Measurements from ENCODE around the gene HIVEP2.

Gene HIVEP2

GRCh38 chr6:142820338-142821051, 124.5 kb downstream of the HIVEP2 start:
- H3K9ac ChIP-seq (ENCODE audit: low read depth, low read length), result no peak overlapping the region

GRCh38 chr6:142819603-142820337, 125.2 kb downstream of the HIVEP2 start:
- Histone ChIP-seq H3K27me3 (ENCODE audit: insufficient read depth, low read length) (no peaks in the 10 kb centered on the region), H3K4me1 (ENCODE audit: insufficient read depth, low read length) (no peaks in the 10 kb centered on the region), H3K36me3 (ENCODE audit: insufficient read depth, low read depth, low read length) (no peaks in the 10 kb centered on the region), H3K27ac (ENCODE audit: low read length) (no peak overlapping the region), H3K4me3 (ENCODE audit: low read length) (no peak overlapping the region), H3K9me3 (ENCODE audit: insufficient read depth, low read depth, low read length) (no peaks in the 10 kb centered on the region), H3K9ac (ENCODE audit: low read depth, low read length) (no peak overlapping the region)

More at GRCh38 chr6:142820338-142821051, 124.5 kb downstream of the HIVEP2 start:
- H3K27ac ChIP-seq (ENCODE audit: low read length), result no peak overlapping the region
- H3K9me3 ChIP-seq (ENCODE audit: insufficient read depth, low read depth, low read length), result no peaks in the 10 kb centered on the region
- H3K36me3 ChIP-seq (ENCODE audit: insufficient read depth, low read depth, low read length), result no peaks in the 10 kb centered on the region
- no peaks in the 10 kb centered on the region for H3K27me3 ChIP-seq (ENCODE audit: insufficient read depth, low read length)
- no peaks in the 10 kb centered on the region for H3K4me1 ChIP-seq (ENCODE audit: insufficient read depth, low read length)
- H3K4me3 ChIP-seq (ENCODE audit: low read length), result no peak overlapping the region

- no peak overlapping the region for H3K27ac ChIP-seq (ENCODE audit: low read length)
These were observed 128.5 kb downstream of the HIVEP2 start for GRCh38 chr6:142816486-142816885.

GRCh38 chr6:142816031-142816430, 128.9 kb downstream of the HIVEP2 start:
- Histone ChIP-seq H3K4me1 (ENCODE audit: insufficient read depth, low read length) (peaks cover 6% of the 10 kb centered on the region; the same call in 1 of the 2 replicates), H3K27me3 (ENCODE audit: insufficient read depth, low read length) (no peaks in the 10 kb centered on the region), H3K9ac (ENCODE audit: low read depth, low read length) (no peak overlapping the region), H3K9me3 (ENCODE audit: insufficient read depth, low read depth, low read length) (no peaks in the 10 kb centered on the region), H3K36me3 (ENCODE audit: insufficient read depth, low read depth, low read length) (no peaks in the 10 kb centered on the region), H3K4me3 (ENCODE audit: low read length) (no peak overlapping the region), H3K27ac (ENCODE audit: low read length) (no peak overlapping the region)

More at GRCh38 chr6:142816486-142816885, 128.5 kb downstream of the HIVEP2 start:
- Histone ChIP-seq H3K36me3 (ENCODE audit: insufficient read depth, low read depth, low read length) (no peaks in the 10 kb centered on the region), H3K4me1 (ENCODE audit: insufficient read depth, low read length) (peaks cover 3% of the 10 kb centered on the region; the same call in 1 of the 2 replicates), H3K4me3 (ENCODE audit: low read length) (no peak overlapping the region), H3K9me3 (ENCODE audit: insufficient read depth, low read depth, low read length) (no peaks in the 10 kb centered on the region), H3K9ac (ENCODE audit: low read depth, low read length) (no peak overlapping the region), H3K27me3 (ENCODE audit: insufficient read depth, low read length) (no peaks in the 10 kb centered on the region)

GRCh38 chr6:142811923-142812322, 133.1 kb downstream of the HIVEP2 start:
- no peak overlapping the region for H3K27ac ChIP-seq (ENCODE audit: low read length)
- peaks cover 6% of the 10 kb centered on the region; the same call in 1 of the 2 replicates for H3K4me1 ChIP-seq (ENCODE audit: insufficient read depth, low read length)
- no peak overlapping the region for H3K4me3 ChIP-seq (ENCODE audit: low read length)
- no peak overlapping the region for H3K9ac ChIP-seq (ENCODE audit: low read depth, low read length)
- no peaks in the 10 kb centered on the region for H3K36me3 ChIP-seq (ENCODE audit: insufficient read depth, low read depth, low read length)
- H3K9me3 ChIP-seq (ENCODE audit: insufficient read depth, low read depth, low read length), result no peaks in the 10 kb centered on the region
- no peaks in the 10 kb centered on the region for H3K27me3 ChIP-seq (ENCODE audit: insufficient read depth, low read length)

GRCh38 chr6:142810952-142811514, 133.9 kb downstream of the HIVEP2 start:
- no peaks in the 10 kb centered on the region for H3K9me3 ChIP-seq (ENCODE audit: insufficient read depth, low read depth, low read length)
- H3K36me3 ChIP-seq (ENCODE audit: insufficient read depth, low read depth, low read length), result no peaks in the 10 kb centered on the region
- no peak overlapping the region for H3K27ac ChIP-seq (ENCODE audit: low read length)

GRCh38 chr6:142809947-142810346, 135.0 kb downstream of the HIVEP2 start:
- no peaks in the 10 kb centered on the region for H3K27me3 ChIP-seq (ENCODE audit: insufficient read depth, low read length)
- no peak overlapping the region for H3K4me3 ChIP-seq (ENCODE audit: low read length)
- no peak overlapping the region for H3K27ac ChIP-seq (ENCODE audit: low read length)
- no peak overlapping the region for H3K9ac ChIP-seq (ENCODE audit: low read depth, low read length)
- no peaks in the 10 kb centered on the region for H3K36me3 ChIP-seq (ENCODE audit: insufficient read depth, low read depth, low read length)
- H3K4me1 ChIP-seq (ENCODE audit: insufficient read depth, low read length), result peaks cover 6% of the 10 kb centered on the region; the same call in 1 of the 2 replicates
- H3K9me3 ChIP-seq (ENCODE audit: insufficient read depth, low read depth, low read length), result no peaks in the 10 kb centered on the region

More at GRCh38 chr6:142810952-142811514, 133.9 kb downstream of the HIVEP2 start:
- no peak overlapping the region for H3K4me3 ChIP-seq (ENCODE audit: low read length)
- peaks cover 6% of the 10 kb centered on the region; the same call in 1 of the 2 replicates for H3K4me1 ChIP-seq (ENCODE audit: insufficient read depth, low read length)
- no peaks in the 10 kb centered on the region for H3K27me3 ChIP-seq (ENCODE audit: insufficient read depth, low read length)
- H3K9ac ChIP-seq (ENCODE audit: low read depth, low read length), result no peak overlapping the region

- Histone ChIP-seq H3K36me3 (ENCODE audit: insufficient read depth, low read depth, low read length) (no peaks in the 10 kb centered on the region), H3K4me3 (ENCODE audit: low read length) (no peak overlapping the region), H3K4me1 (ENCODE audit: insufficient read depth, low read length) (peaks cover 6% of the 10 kb centered on the region; the same call in 1 of the 2 replicates), H3K9me3 (ENCODE audit: insufficient read depth, low read depth, low read length) (no peaks in the 10 kb centered on the region), H3K27ac (ENCODE audit: low read length) (no peak overlapping the region), H3K27me3 (ENCODE audit: insufficient read depth, low read length) (no peaks in the 10 kb centered on the region), H3K9ac (ENCODE audit: low read depth, low read length) (no peak overlapping the region)
These were observed 136.4 kb downstream of the HIVEP2 start for GRCh38 chr6:142808405-142809061.

- no peaks in the 10 kb centered on the region for H3K36me3 ChIP-seq (ENCODE audit: insufficient read depth, low read depth, low read length)
- H3K27me3 ChIP-seq (ENCODE audit: insufficient read depth, low read length), result no peaks in the 10 kb centered on the region
- H3K4me3 ChIP-seq (ENCODE audit: low read length), result no peak overlapping the region
- H3K27ac ChIP-seq (ENCODE audit: low read length), result no peak overlapping the region
- no peak overlapping the region for H3K9ac ChIP-seq (ENCODE audit: low read depth, low read length)
- 0 out of 2 replicates have a peak, but pooled peaks cover 2% of the 10 kb centered on the region for H3K4me1 ChIP-seq (ENCODE audit: insufficient read depth, low read length)
- H3K9me3 ChIP-seq (ENCODE audit: insufficient read depth, low read depth, low read length), result no peaks in the 10 kb centered on the region
These were observed 139.9 kb downstream of the HIVEP2 start for GRCh38 chr6:142805042-142805441.

GRCh38 chr6:142804490-142804889, 140.5 kb downstream of the HIVEP2 start:
- Histone ChIP-seq H3K4me3 (ENCODE audit: low read length) (no peak overlapping the region), H3K9ac (ENCODE audit: low read depth, low read length) (no peak overlapping the region), H3K9me3 (ENCODE audit: insufficient read depth, low read depth, low read length) (no peaks in the 10 kb centered on the region), H3K27ac (ENCODE audit: low read length) (no peak overlapping the region), H3K4me1 (ENCODE audit: insufficient read depth, low read length) (0 out of 2 replicates have a peak, but pooled peaks cover 2% of the 10 kb centered on the region), H3K36me3 (ENCODE audit: insufficient read depth, low read depth, low read length) (no peaks in the 10 kb centered on the region), H3K27me3 (ENCODE audit: insufficient read depth, low read length) (no peaks in the 10 kb centered on the region)

GRCh38 chr6:142803495-142804058, 141.4 kb downstream of the HIVEP2 start:
- Histone ChIP-seq H3K27me3 (ENCODE audit: insufficient read depth, low read length) (no peaks in the 10 kb centered on the region), H3K36me3 (ENCODE audit: insufficient read depth, low read depth, low read length) (no peaks in the 10 kb centered on the region), H3K4me1 (ENCODE audit: insufficient read depth, low read length) (0 out of 2 replicates have a peak, but pooled peaks cover 2% of the 10 kb centered on the region), H3K9me3 (ENCODE audit: insufficient read depth, low read depth, low read length) (no peaks in the 10 kb centered on the region), H3K4me3 (ENCODE audit: low read length) (no peak overlapping the region), H3K9ac (ENCODE audit: low read depth, low read length) (no peak overlapping the region), H3K27ac (ENCODE audit: low read length) (no peak overlapping the region)

All from iPS-20b (cell line).